Activated CD4-positive, alpha-beta T cell treated with anti-CD3 and anti-CD28 coated beads for 1 hour (primary cell): Measurements from ENCODE around the gene ASIC4.

ENCODE experiments used
- DNase-seq: peaks from one replicate; pipeline ENCODE4 v3.0.0-alpha.2; 2020

The ASIC4 gene

GRCh38 chr2:219570924-219571310, 56.6 kb downstream of the ASIC4 start:
- DNase-seq, result no peak

DNA sequence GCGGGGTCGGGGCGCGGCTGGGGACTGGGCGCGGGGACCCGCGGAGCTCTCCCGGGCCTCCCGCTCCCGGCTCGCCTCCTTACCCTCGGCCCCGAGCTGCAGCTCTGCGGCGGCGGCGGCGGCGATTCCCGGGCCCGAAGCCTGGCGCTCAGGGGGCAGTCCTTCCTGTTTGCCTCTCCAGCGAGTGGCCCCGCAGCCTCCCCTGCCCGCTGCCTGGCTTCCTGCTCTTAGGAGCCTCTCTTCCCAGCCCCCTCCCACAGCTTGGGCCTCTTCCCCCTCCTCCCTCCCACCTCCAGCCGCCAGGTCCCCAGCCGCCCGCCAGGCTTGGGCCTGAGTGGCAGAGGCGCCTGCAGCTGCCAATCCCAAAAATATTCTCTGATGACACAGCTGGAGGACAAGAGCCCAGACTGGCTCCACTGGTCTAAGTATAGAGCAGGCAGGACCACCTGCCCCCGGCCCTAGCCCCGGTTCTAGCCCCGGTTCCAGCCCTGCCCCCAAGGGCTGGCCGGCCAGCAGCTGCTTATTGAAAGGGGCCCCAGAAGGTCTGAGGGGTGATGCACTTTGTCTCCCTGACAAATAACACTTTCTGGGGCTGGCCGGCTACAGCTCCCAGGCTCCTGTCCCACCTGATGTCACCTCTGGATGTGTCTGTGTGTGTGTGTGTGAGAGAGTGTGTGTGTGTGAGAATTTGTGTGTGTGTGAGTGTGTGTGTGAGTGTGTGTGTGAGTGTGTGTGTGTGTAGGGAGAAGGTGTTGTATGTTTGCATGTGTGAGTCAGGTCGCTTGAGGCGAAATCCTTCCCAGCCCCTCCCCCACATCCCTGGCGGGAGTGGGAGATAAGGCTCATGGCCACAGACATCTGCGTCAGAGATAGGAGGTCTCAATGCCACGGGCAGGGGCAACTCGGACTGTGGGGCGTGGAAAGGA, 57.3 kb downstream of the ASIC4 start, which contains the start of gene OBSL1:
Gene OBSL1, minus strand, starts transcription at position 229 of the 926 bp plus-strand sequence. CDS start 307 bp downstream, outside the sequence.
- no peak for DNase-seq

GRCh38 chr2:219572237-219573001, 58.1 kb downstream of the ASIC4 start, which contains the start of gene INHA:
Gene INHA (plus strand): TSS chr2:219572310. CDS start chr2:219572375, 65 bp downstream.
- DNase-seq, result no peak

- DNase-seq, result no peak
Observed at GRCh38 chr2:219573166-219573565, 58.9 kb downstream of the ASIC4 start.

- DNase-seq, result no peak
Observed at GRCh38 chr2:219574484-219575311, 60.4 kb downstream of the ASIC4 start.

- DNase-seq, result no peak
Observed at GRCh38 chr2:219575566-219576504, 61.6 kb downstream of the ASIC4 start.

GRCh38 chr2:219576505-219577388, 62.5 kb downstream of the ASIC4 start:
- no peak for DNase-seq

- DNase-seq, result no peak
Observed at GRCh38 chr2:219578811-219579613, 64.7 kb downstream of the ASIC4 start.

GRCh38 chr2:219581346-219581745, 67.1 kb downstream of the ASIC4 start:
- no peak for DNase-seq
